ENCODE results near the gene MNAT1.
A peak's percentile ranks its signal among the peaks of the same experiment; 100 is the strongest.

Gene MNAT1

GRCh38 chr14:60971271-60971670 lies 236.7 kb downstream of the MNAT1 start:
- ATAC-seq: no peak

- ATAC-seq: no peak
These were observed 237.7 kb downstream of the MNAT1 start for GRCh38 chr14:60972295-60972694.

GRCh38 chr14:60973070-60973469 lies 238.5 kb downstream of the MNAT1 start:
- no peak for ATAC-seq

GRCh38 chr14:60974090-60974651 lies 239.6 kb downstream of the MNAT1 start:
- ATAC-seq: no peak

- no peak for ATAC-seq
These were observed 241.0 kb downstream of the MNAT1 start for GRCh38 chr14:60975551-60975950.

- no peak for ATAC-seq
These were observed 243.3 kb downstream of the MNAT1 start for GRCh38 chr14:60977847-60978246.

GRCh38 chr14:60980811-60981632 lies 246.5 kb downstream of the MNAT1 start, which contains the start of the genes SLC38A6 and TRMT5:
Gene SLC38A6 (plus strand): TSS chr14:60981245. CDS start chr14:60981278, 33 bp downstream.
Gene TRMT5 (minus strand): TSS chr14:60981079. CDS start chr14:60980973, 106 bp downstream.
- ATAC-seq: peak; percentile 85 to 91

- no peak for ATAC-seq
These were observed 247.3 kb downstream of the MNAT1 start for GRCh38 chr14:60981633-60982455.

- ATAC-seq: no peak
These were observed 249.6 kb downstream of the MNAT1 start for GRCh38 chr14:60984196-60984595.

- ATAC-seq: no peak
These were observed 251.9 kb downstream of the MNAT1 start for GRCh38 chr14:60986500-60986899.

GRCh38 chr14:60989599-60989998 lies 255.0 kb downstream of the MNAT1 start:
- no peak for ATAC-seq

GRCh38 chr14:60998617-60999016 lies 264.1 kb downstream of the MNAT1 start:
- ATAC-seq: no peak

GRCh38 chr14:60999536-60999935 lies 265.0 kb downstream of the MNAT1 start:
- no peak for ATAC-seq

- no peak for ATAC-seq
These were observed 269.0 kb downstream of the MNAT1 start for GRCh38 chr14:61003571-61003970.

GRCh38 chr14:61019537-61019936 lies 285.0 kb downstream of the MNAT1 start:
- ATAC-seq: no peak
